ENCODE data around the gene LRRC32. TPM values are rescaled to one million over a fixed set of nuclear protein-coding genes. Genes with fewer than 3 reads are reported as not detected.

The LRRC32 gene
- total and polyA plus RNA-seq, 2 of the 4 experiments (the other 2 are of a cell fraction): 5.2 to 13.7 TPM

GRCh38 chr11:76719686-76720085 lies 49.1 kb upstream of the LRRC32 start:
- ATAC-seq (ENCODE audit: low read depth) (no peak), DNase-seq (no peak)
- Histone ChIP-seq H4K5ac (ENCODE audit: low read depth, low read length) (no peak overlapping the region), H2BK5ac (ENCODE audit: low read depth, low read length, poor library complexity, severe bottlenecking) (no peak overlapping the region), H3K18ac (ENCODE audit: low read depth, low read length) (no peak overlapping the region), H2BK15ac (ENCODE audit: low read depth, low read length) (no peak overlapping the region), H3K14ac (replicated peaks; ENCODE audit: low read depth, low read length) (no peak overlapping the region), H4K91ac (ENCODE audit: insufficient read depth, low read depth, low read length) (no peak overlapping the region), H4K8ac (ENCODE audit: low read depth in 2 of 2, low read length in 2 of 2) (no peak overlapping the region), H3K23ac (ENCODE audit: low read depth, low read length) (no peak overlapping the region), H2AFZ (replicated peaks; ENCODE audit: low read length, poor library complexity) (no peak overlapping the region), H3K27me3 (ENCODE audit: control insufficient read depth, insufficient read depth, low read length) (peaks cover 33% of the 10 kb centered on the region), H2AK9ac (replicated peaks; ENCODE audit: low read depth, low read length, poor library complexity) (no peak overlapping the region), H3K4me2 (ENCODE audit: low read depth, low read length) (no peak overlapping the region), H3K4me1 (ENCODE audit: control insufficient read depth, insufficient read depth, low read length) (no peaks in the 10 kb centered on the region), H2BK120ac (ENCODE audit: low read depth, low read length) (no peak overlapping the region), H4K20me1 (ENCODE audit: insufficient read depth, low read length) (no peaks in the 10 kb centered on the region), H3K56ac (ENCODE audit: extremely low read depth, insufficient read depth, low read length) (no peak overlapping the region), H3K36me3 (ENCODE audit: control insufficient read depth, insufficient read depth, low read length) (no peaks in the 10 kb centered on the region), H2AK5ac (ENCODE audit: low read depth, low read length) (no peak overlapping the region), H3K4ac (ENCODE audit: low read depth, low read length) (no peak overlapping the region), H3K27ac (ENCODE audit: insufficient read depth, low read length) (no peak overlapping the region), H3K79me1 (ENCODE audit: low read depth in 1 of 2, low read length in 2 of 2) (no peaks in the 10 kb centered on the region), H3K4me3 (ENCODE audit: insufficient read depth, low read depth, low read length) (no peak overlapping the region), H3K9ac (ENCODE audit: low read depth, low read length) (no peak overlapping the region), H3K9me3 (ENCODE audit: control insufficient read depth, insufficient read depth, low read length) (no peaks in the 10 kb centered on the region), H3K9me1 (ENCODE audit: insufficient read depth, low read length) (no peaks in the 10 kb centered on the region; the same call in 1 of the 2 replicates), H2BK20ac (ENCODE audit: low read depth, low read length) (no peak overlapping the region)
- dilution Hi-C loops (cut with HindIII; ENCODE audit: low sequenced_read_pairs, unreplicated experiment): no loop called here
- in situ Hi-C loops (cut with MboI; ENCODE audit: low sequenced_read_pairs): no loop called here
- intact Hi-C loops (cut with micrococcal nuclease): no loop called here
- POLR2A ChIA-PET (ENCODE audit: unreplicated experiment): no interaction called here
- WGBS, 2 experiments (ENCODE audit: extremely low coverage in 2 of 2, insufficient read length in 1 of 2): 84% methylated on average over 4 of the region's 9 CpGs; no CpG with 5 or more reads in 1 of the 2 experiments
- BruUV-seq (replicated peaks): no TSS peak
- CTCF ChIA-PET: no interaction called here
- TF ChIP-seq MXI1 (IDR thresholded peaks at IDR 0.05; ENCODE audit: borderline replicate concordance, low read depth, low read length) (no peak), MAZ (IDR thresholded peaks at IDR 0.05; ENCODE audit: borderline replicate concordance, low read depth, low read length) (no peak), FOS (IDR thresholded peaks at IDR 0.05; ENCODE audit: low read depth, low read length) (no peak), MAFK (IDR thresholded peaks at IDR 0.05; ENCODE audit: low read depth, low read length) (no peak), NFE2L2 (IDR thresholded peaks at IDR 0.05; ENCODE audit: low read depth, low read length) (no peak), RCOR1 (IDR thresholded peaks at IDR 0.05; ENCODE audit: insufficient replicate concordance, low read length) (no peak), SMC3 (IDR thresholded peaks at IDR 0.05; ENCODE audit: low read depth, low read length) (no peak), RFX5 (IDR thresholded peaks at IDR 0.05; ENCODE audit: low read depth, low read length) (no peak), CHD1 (IDR thresholded peaks at IDR 0.05; ENCODE audit: low read depth, low read length) (no peak), CTCF (conservative IDR thresholded peaks at IDR 0.05; ENCODE audit: low read depth, low read length) (no peak), CEBPB (IDR thresholded peaks at IDR 0.05; ENCODE audit: low read depth, low read length) (no peak), BHLHE40 (IDR thresholded peaks at IDR 0.05; ENCODE audit: low read depth, low read length) (no peak)
- TF ChIP-seq, protein P1, sequence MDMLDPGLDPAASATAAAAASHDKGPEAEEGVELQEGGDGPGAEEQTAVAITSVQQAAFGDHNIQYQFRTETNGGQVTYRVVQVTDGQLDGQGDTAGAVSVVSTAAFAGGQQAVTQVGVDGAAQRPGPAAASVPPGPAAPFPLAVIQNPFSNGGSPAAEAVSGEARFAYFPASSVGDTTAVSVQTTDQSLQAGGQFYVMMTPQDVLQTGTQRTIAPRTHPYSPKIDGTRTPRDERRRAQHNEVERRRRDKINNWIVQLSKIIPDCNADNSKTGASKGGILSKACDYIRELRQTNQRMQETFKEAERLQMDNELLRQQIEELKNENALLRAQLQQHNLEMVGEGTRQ (IDR thresholded peaks at IDR 0.05; ENCODE audit: low read depth, low read length): no peak

All from IMR-90 (cell line).